Stimulated activated CD4-positive, alpha-beta T cell treated with anti-CD3 and anti-CD28 coated beads, Interleukin-12 subunit alpha, Interleukin-12 subunit beta, amount 100 ng/mL, for 48 hours (primary cell): Measurements from ENCODE around the gene RAB3C.
A peak's percentile ranks its signal among the peaks of the same experiment; 100 is the strongest.

Experiments
- DNase-seq, 3 donors: peaks; one replicate each; pipeline ENCODE4 v3.0.0-alpha.2; 2020; ENCODE audit warnings: low read depth in 2 of 3, low spot score in 1 of 3

Gene RAB3C

DNA sequence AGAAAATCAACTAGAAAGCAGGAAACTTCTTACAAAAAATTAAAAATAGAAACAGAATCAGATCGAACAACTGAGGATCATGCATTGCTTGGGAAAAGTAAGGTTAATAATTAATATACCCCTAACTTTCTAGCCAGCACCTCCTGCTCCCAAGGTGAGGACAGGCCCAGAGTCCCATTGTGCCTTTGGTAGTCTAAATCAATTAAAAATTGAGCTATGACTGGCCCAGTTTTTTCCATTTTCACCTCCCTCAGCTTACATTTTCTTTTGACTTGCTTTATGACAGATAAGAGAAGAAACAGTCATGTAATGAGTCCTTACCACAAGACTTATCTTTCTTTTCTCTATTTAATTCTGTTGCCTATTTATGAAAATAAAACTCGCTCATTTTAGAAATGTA is 182.2 kb downstream of the RAB3C start:
- DNase-seq, result no peak

- no peak for DNase-seq
Measured at GRCh38 chr5:58767104-58767503, 184.2 kb downstream of the RAB3C start.

GRCh38 chr5:58770136-58770535 is 187.3 kb downstream of the RAB3C start:
- no peak for DNase-seq

GRCh38 chr5:58771796-58772195 is 188.9 kb downstream of the RAB3C start:
- DNase-seq, result no peak

DNA sequence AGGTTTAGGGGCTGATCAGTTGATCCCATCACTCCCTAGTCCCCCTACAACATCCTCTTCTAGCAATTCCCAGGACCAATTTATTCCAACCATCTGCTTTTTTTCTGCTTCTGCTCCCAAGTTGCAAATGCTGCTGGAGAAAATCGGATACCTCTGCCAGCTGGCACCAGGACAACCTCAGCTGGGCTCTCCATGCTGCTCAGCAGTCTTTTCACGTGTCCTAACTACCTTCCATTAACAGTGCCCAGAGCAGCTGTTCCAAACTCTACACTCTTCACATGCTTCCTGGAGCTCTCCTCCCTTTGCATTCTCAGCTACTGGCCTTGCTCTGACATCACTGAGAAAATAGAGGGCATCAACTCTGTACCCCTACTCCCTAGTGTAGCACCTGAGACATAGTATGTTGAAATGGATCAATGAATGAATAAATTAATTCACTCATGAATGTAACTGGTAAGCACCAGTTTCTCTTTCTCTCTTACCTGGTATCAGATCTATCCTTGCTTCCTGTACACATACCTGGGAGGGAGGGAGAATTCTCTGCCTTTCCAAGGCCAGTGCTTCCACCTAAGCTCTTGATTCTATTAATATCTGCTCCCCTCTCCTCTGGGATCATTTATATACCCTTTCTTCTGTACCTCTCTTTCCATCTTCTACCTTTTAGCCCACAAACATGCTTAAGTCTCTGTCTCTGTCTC is 191.0 kb downstream of the RAB3C start:
- no peak for DNase-seq

DNA sequence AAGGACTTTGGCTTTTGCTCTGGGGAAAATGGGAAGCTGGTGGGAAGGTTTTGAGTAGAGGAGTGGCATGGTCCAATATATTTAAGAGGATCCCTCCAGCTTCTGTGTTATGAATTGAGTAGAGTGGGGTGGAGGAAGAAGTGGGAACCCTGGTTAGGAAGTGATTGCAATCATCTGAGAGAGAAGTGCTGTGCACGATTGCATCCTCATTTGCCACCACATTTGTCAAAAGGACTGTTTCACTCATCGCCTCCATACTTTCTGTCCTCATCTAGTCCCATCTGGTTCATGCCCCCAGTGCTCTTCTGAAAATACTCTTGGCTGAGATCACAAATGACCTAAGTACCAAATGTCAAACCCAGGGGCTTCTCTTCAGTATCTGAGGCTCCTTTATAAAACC is 192.1 kb downstream of the RAB3C start:
- no peak for DNase-seq

GRCh38 chr5:58775701-58776262 is 192.9 kb downstream of the RAB3C start:
- no peak for DNase-seq

- DNase-seq, result no peak
Measured at GRCh38 chr5:58776559-58776958, 193.7 kb downstream of the RAB3C start.

GRCh38 chr5:58778888-58779287 is 196.0 kb downstream of the RAB3C start:
- no peak for DNase-seq

- DNase-seq, result no peak
Measured at GRCh38 chr5:58786035-58786434, 203.2 kb downstream of the RAB3C start.

GRCh38 chr5:58786711-58787303 is 203.9 kb downstream of the RAB3C start:
- no peak for DNase-seq

- no peak for DNase-seq
Measured at GRCh38 chr5:58787987-58788386, 205.1 kb downstream of the RAB3C start.

GRCh38 chr5:58793888-58794657 is 211.2 kb downstream of the RAB3C start:
- no peak for DNase-seq

GRCh38 chr5:58794875-58795274 is 212.0 kb downstream of the RAB3C start:
- DNase-seq, result peak; percentile 31 to 54 (median 49)

DNA sequence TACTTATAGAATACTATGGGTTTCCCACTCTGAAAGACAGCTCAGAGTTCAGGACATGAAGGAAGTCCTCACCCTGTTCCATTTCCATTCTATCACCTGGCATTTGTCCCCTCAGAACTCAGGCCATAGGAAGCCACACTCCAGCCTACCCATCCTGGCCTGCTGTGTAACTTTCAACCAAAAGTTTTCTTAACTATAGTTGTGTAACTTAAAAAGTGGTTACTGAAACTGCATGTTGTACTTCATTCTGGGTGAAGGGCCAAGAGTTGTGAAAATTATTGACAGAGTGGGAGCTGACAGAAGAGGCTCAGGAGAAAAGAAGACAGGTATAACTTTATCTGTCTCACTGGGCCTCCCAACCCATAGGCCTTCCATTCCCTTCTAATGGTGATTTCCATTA is 212.5 kb downstream of the RAB3C start:
- DNase-seq, result no peak

GRCh38 chr5:58797021-58797420 is 214.1 kb downstream of the RAB3C start:
- DNase-seq, result no peak

GRCh38 chr5:58800356-58800755 is 217.5 kb downstream of the RAB3C start:
- no peak for DNase-seq

- DNase-seq, result no peak
Measured at GRCh38 chr5:58800861-58801540, 218.1 kb downstream of the RAB3C start.

DNA sequence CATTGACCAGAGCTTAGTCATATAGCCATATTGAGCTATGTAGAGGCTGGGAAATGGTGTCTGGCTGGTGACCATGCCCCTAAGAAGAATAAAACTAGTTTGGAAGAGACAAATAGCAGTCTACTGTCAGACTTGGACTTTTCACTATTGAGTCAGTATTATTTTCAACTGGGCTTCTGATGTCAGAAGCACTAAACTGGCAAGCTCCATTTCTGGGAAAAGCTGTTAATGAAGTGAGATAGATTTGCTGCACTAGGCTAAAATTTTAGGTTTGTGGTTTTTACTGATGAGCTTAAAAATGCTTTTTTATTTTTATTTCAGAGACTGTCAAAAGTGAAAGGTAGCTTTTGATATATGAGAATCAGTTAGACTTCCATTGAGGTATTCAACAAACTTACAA is 220.2 kb downstream of the RAB3C start:
- DNase-seq, result no peak

- no peak for DNase-seq
Measured at GRCh38 chr5:58804291-58804690, 221.4 kb downstream of the RAB3C start.

DNA sequence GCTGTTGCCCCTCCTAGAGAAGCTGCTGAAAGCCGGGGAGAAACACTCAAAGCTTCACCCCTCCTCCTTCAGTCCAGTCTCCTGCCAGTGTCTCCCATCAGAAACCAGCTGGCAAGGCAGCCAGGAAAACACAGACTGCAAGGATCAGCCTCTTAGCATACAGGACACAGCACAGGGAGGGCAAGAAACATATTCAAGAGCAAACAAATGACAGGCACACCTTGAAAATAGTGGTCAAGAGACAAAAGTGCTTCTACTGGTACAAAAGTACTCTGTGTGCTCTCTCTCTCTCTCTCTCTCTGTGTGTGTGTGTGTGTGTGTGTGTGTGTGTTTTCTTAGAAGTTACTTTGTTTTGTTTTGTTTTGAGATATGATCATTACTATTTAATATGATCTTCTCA is 227.2 kb downstream of the RAB3C start:
- DNase-seq, result no peak
